Chondrocyte (in vitro differentiated cells): Measurements from ENCODE around the gene SORL1-AS1.

Experiments used
- DNase-seq: peaks from one replicate; pipeline ENCODE4 v3.0.0; 2021; ENCODE audit warnings: mixed read lengths, low spot score
- H3K27ac Mint-ChIP-seq: one replicate; pipeline ENCODE4 v1.8.0; 2021; ENCODE audit warnings: mild to moderate bottlenecking, moderate library complexity, mixed read lengths; ENCODE audit not compliant: unreplicated experiment
- H3K27me3 Mint-ChIP-seq: 2 replicates; pipeline ENCODE4 v1.8.0; 2021; ENCODE audit warnings: low read depth, mixed read lengths
- H3K36me3 Mint-ChIP-seq: 2 replicates; pipeline ENCODE4 v1.8.0; 2021; ENCODE audit warnings: low read depth, mixed read lengths
- H3K4me1 Mint-ChIP-seq: 2 replicates; pipeline ENCODE4 v1.8.0; 2021; ENCODE audit warnings: low read depth, mild to moderate bottlenecking, mixed read lengths
- H3K4me3 Mint-ChIP-seq: one replicate; pipeline ENCODE4 v1.8.0; 2021; ENCODE audit warnings: mild to moderate bottlenecking, moderate library complexity, mixed read lengths; ENCODE audit not compliant: unreplicated experiment
- H3K9me3 Mint-ChIP-seq: 2 replicates; pipeline ENCODE4 v1.8.0; 2021; ENCODE audit warnings: low read depth, mixed read lengths
- TF ChIP-seq, protein P1 (sequence below): fragments of 200-600 bp; sonication (generic); IDR thresholded peaks from 2 replicates; pipeline ENCODE4 v1.5.0; 2021; ENCODE audit warnings: antibody characterized with exemption, mild to moderate bottlenecking, moderate library complexity

The SORL1-AS1 gene

DNA sequence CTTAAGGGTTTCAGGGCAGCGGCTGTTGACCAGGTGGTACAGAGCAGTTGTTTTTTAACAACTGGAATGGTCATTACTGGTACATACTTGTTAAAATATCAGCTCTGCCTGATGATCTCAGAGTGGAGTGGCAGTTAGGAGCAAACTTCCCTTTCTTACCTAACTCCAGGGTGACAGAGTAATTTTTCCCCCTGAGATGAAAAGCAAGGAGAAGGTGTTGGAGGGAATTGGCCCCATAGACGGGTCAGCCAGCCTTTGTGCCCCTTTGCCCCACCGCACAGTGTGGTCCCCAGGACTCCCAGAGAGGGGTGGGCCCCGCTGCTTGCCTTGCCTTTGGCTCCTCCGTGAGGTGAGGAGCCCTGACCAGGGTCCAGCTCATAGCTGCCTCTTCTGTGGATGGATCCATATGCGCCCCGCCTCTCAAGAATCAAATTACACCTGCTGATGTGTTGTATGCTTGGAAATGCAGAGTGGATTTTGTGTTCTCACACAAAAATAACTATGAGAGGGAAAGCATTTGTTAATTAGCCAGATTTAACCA is 27.0 kb upstream of the SORL1-AS1 start:
- Mint-ChIP-seq H3K27ac (no peak overlapping the region), H3K27me3 (peaks cover 19% of the 10 kb centered on the region)

GRCh38 chr11:121478895-121479697 is 26.3 kb upstream of the SORL1-AS1 start:
- DNase-seq: no peak
- no peak overlapping the region for H3K27ac Mint-ChIP-seq
- H3K4me3 Mint-ChIP-seq: no peak overlapping the region
- no peaks in the 10 kb centered on the region for H3K9me3 Mint-ChIP-seq
- TF ChIP-seq, protein P1, sequence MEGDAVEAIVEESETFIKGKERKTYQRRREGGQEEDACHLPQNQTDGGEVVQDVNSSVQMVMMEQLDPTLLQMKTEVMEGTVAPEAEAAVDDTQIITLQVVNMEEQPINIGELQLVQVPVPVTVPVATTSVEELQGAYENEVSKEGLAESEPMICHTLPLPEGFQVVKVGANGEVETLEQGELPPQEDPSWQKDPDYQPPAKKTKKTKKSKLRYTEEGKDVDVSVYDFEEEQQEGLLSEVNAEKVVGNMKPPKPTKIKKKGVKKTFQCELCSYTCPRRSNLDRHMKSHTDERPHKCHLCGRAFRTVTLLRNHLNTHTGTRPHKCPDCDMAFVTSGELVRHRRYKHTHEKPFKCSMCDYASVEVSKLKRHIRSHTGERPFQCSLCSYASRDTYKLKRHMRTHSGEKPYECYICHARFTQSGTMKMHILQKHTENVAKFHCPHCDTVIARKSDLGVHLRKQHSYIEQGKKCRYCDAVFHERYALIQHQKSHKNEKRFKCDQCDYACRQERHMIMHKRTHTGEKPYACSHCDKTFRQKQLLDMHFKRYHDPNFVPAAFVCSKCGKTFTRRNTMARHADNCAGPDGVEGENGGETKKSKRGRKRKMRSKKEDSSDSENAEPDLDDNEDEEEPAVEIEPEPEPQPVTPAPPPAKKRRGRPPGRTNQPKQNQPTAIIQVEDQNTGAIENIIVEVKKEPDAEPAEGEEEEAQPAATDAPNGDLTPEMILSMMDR: no peak
- H3K36me3 Mint-ChIP-seq: no peaks in the 10 kb centered on the region
- H3K27me3 Mint-ChIP-seq: peaks cover 19% of the 10 kb centered on the region
- H3K4me1 Mint-ChIP-seq: peaks cover 16% of the 10 kb centered on the region

More for the DNA sequence above, 27.0 kb upstream of the SORL1-AS1 start:
- Mint-ChIP-seq H3K36me3 (no peaks in the 10 kb centered on the region), H3K9me3 (no peaks in the 10 kb centered on the region), H3K4me3 (no peak overlapping the region), H3K4me1 (peaks cover 16% of the 10 kb centered on the region)
- DNase-seq: no peak
- TF ChIP-seq, protein P1: no peak

DNA sequence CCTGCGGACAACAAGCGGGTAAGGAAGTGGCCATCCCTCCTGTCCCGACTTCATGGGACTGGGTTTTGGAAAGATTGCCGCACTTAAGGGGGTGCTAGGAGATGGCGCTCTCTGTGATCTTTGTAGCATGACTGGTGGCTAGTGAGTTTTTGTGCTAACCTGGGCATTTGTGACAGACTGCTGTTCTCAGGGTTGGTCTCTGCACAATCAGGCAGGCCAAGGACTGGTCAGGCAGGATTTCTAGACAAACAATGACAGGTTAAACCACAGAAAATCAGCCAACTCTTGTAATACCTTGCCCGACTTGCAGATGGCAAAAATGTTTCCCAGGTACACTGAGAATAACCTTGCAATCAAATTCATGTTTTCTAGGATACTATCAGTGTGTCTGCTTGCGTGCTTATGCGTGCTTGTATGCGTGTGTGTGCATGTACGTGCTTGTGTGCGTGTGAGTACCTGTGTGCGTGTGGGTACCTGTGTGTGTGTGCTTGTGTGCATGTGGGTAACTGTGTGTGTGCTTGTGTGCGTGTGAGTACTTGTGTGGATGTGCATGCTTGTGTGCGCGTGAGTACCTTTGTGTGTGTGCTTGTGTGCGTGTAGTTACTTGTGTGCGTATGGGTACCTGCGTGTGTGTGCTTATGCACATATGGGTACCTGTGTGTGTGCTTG is 25.6 kb upstream of the SORL1-AS1 start:
- H3K4me1 Mint-ChIP-seq: peaks cover 17% of the 10 kb centered on the region
- TF ChIP-seq, protein P1: no peak
- no peaks in the 10 kb centered on the region for H3K9me3 Mint-ChIP-seq
- H3K27ac Mint-ChIP-seq: no peak overlapping the region
- DNase-seq: no peak
- no peak overlapping the region for H3K4me3 Mint-ChIP-seq
- H3K36me3 Mint-ChIP-seq: no peaks in the 10 kb centered on the region
- H3K27me3 Mint-ChIP-seq: peaks cover 19% of the 10 kb centered on the region

- TF ChIP-seq, protein P1: no peak
- DNase-seq: no peak
- no peak overlapping the region for H3K27ac Mint-ChIP-seq
- no peak overlapping the region for H3K4me3 Mint-ChIP-seq
- peaks cover 19% of the 10 kb centered on the region for H3K27me3 Mint-ChIP-seq
- no peaks in the 10 kb centered on the region for H3K36me3 Mint-ChIP-seq
- peaks cover 15% of the 10 kb centered on the region for H3K4me1 Mint-ChIP-seq
- H3K9me3 Mint-ChIP-seq: no peaks in the 10 kb centered on the region
Measured at GRCh38 chr11:121476379-121477032, 23.7 kb upstream of the SORL1-AS1 start.

GRCh38 chr11:121474680-121475079 is 21.9 kb upstream of the SORL1-AS1 start:
- DNase-seq: no peak
- no peak overlapping the region for H3K27ac Mint-ChIP-seq
- H3K9me3 Mint-ChIP-seq: no peaks in the 10 kb centered on the region
- no peaks in the 10 kb centered on the region for H3K36me3 Mint-ChIP-seq
- TF ChIP-seq, protein P1: no peak
- peaks cover 15% of the 10 kb centered on the region for H3K27me3 Mint-ChIP-seq
- peaks cover 19% of the 10 kb centered on the region for H3K4me1 Mint-ChIP-seq
- no peak overlapping the region for H3K4me3 Mint-ChIP-seq
